Fibroblast of mammary gland (primary cell): ENCODE data around the gene RLN3.
A peak's percentile ranks its signal among the peaks of the same experiment; 100 is the strongest.

Source experiments
- DNase-seq: peaks from one replicate; pipeline ENCODE4 v3.0.0-alpha.2; 2010; ENCODE audit warnings: low read depth
- H3K4me3 ChIP-seq: 2 replicates; pipeline ENCODE4 v1.5.1; 2011; ENCODE audit warnings: low read depth, mild to moderate bottlenecking, low read length, moderate library complexity; ENCODE audit not compliant: control insufficient read depth
- TF ChIP-seq, protein P1 (sequence below): conservative IDR thresholded peaks from 2 replicates; pipeline ENCODE4 v1.5.1; 2011; ENCODE audit warnings: low read depth, low read length, inconsistent platforms; ENCODE audit not compliant: control insufficient read depth, insufficient read depth

RLN3 gene

DNA sequence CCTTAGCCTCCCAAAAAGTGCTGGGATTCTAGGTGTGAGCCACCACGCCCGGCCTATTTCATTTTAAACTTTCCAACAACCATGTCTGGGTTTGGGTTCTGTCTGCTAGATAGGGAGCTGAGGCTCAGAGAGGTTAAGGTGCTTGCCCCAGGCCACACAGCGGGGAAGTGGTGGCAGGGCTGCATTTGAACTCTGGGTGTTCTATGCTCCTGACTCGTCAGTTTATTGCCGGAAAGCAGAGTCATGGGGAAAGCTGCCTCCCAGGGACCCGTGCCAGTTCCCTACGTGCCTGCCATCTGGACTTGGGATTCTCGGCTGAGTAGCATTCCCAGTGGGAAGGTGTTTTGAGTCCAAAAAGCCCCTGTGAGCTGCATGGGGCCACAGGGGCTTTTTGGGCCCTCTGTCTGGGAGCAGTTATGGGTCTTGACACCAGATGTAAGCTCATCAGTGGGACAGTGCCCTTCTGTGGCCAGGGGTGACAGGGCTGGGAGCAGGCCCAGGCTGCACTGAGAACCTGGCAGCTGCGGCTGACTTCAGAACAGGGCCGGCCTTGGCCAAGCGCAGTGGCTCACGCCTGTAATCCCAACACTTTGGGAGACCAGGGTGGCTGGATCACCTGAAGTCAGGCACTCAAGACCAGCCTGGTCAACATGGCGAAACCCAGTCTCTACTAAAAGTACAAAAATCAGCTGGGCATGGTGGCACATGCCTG lies 32.8 kb upstream of the RLN3 start:
- DNase-seq, result peak; percentile 77
- H3K4me3 ChIP-seq, result no peak overlapping the region
- TF ChIP-seq, protein P1, sequence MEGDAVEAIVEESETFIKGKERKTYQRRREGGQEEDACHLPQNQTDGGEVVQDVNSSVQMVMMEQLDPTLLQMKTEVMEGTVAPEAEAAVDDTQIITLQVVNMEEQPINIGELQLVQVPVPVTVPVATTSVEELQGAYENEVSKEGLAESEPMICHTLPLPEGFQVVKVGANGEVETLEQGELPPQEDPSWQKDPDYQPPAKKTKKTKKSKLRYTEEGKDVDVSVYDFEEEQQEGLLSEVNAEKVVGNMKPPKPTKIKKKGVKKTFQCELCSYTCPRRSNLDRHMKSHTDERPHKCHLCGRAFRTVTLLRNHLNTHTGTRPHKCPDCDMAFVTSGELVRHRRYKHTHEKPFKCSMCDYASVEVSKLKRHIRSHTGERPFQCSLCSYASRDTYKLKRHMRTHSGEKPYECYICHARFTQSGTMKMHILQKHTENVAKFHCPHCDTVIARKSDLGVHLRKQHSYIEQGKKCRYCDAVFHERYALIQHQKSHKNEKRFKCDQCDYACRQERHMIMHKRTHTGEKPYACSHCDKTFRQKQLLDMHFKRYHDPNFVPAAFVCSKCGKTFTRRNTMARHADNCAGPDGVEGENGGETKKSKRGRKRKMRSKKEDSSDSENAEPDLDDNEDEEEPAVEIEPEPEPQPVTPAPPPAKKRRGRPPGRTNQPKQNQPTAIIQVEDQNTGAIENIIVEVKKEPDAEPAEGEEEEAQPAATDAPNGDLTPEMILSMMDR, result no peak

DNA sequence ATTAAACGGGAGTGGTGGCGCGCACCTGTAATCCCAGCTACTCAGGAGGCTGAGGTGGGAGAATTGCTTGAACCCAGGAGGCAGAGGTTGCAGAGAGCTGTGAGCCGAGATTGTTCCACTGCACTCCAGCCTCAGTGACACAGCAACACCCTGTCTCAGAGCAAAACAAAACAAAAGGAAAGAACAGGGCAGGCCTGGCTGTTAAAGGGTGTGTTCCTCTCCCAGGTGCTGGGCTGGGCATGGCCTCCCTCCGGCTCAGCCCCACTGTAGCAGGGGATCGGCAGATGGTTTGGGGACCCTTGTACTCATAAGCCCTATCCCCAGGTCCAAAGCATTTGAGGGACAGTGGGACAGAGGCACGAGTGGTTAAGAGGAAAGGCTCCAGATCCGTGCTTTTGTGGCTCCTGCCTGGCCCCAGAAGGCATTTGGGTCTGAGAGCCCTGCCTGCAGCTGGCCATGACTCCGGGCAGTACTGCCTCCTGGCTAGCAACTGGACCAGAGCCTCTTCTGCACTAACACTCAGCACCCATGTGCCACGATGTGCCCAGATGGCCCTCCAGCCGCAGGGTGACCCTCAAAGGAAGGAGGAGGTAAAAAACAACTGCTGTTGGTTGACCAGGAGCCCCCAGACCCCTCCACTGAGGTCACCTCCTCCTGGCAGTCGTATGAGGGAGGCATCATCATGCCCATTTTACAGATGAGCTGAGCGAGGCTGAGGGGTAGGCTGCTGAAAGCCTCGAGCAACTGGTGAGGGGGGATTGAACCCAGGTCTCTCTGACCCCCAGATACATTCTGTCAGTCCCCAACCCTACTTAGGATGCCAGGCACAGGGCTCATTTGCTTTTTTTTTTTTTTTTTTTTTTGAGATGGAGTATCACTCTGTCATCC lies 31.8 kb upstream of the RLN3 start:
- DNase-seq, result no peak
- no peak overlapping the region for H3K4me3 ChIP-seq
- TF ChIP-seq, protein P1, result no peak

DNA sequence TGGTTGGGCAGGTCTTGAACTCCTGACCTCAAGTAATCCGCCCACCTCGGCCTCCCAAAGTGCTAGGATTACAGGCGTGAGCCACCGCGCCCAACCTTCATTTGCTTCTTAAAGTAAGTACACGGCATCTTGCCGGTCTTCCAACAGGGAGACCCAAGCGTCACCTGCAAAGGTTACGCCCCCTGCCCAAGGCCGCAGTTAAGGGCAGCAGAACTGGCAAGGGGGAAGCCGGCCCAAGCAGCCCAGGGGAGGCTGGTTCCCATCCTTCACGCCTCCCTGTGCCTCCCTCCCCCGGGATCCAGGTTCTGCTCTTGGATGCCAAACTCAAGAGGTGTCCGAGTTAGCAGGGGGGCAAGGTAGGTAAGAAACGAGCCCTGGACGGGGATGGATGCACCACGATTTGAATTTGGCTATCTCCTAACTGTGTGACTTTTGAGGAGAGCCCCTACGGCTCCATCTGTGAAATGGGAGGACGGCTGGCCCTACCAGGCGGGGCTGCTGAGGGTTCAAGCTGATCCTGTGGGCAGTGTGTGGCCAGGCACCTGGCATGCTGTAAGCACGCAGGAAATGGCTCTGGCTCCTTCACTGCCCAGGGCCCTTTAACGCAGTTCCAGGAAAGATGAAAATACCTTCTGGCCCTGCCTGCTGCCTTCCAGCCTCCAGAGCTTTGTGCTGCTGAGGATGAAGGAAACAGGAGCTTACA lies 30.9 kb upstream of the RLN3 start:
- H3K4me3 ChIP-seq, result no peak overlapping the region
- no peak for DNase-seq
- TF ChIP-seq, protein P1, result no peak

DNA sequence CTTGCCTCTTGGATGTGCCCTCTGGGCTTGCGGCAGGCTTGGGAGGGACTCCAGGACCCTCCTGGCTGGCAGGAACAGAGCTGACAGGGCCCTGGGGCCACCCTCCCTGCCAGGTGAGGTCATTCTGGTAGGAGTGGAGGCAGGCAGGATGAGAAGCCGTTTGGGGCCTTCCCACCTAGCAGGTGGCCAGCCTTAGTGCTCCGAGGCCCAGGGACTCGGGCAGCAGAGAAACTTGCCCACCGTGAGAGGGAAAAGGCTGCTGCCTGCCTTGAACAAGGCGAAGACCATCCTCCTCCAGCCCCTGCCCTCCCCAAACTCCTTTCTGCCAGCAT lies 30.4 kb upstream of the RLN3 start:
- TF ChIP-seq, protein P1, result no peak
- no peak for DNase-seq
- no peak overlapping the region for H3K4me3 ChIP-seq

DNA sequence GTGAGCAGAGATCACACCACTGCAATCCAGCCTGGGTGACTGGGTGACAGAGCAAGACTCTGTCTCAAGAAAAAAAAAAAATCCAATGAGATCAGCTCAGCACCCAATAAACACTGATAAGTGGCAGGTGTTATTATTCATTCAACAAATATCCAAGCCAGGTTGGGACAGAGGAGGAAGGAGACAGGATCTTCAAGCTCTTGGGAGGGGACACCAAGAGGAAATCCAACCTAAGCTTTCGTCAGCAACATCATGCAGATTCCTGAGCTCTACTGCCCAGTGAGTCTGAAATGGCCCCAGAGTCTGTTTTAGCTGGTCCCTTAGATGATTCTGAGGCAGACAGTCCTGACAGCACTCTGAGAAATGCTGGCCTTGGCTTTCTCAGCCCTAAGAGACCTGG lies 29.5 kb upstream of the RLN3 start:
- TF ChIP-seq, protein P1, result no peak
- DNase-seq, result no peak
- no peak overlapping the region for H3K4me3 ChIP-seq

DNA sequence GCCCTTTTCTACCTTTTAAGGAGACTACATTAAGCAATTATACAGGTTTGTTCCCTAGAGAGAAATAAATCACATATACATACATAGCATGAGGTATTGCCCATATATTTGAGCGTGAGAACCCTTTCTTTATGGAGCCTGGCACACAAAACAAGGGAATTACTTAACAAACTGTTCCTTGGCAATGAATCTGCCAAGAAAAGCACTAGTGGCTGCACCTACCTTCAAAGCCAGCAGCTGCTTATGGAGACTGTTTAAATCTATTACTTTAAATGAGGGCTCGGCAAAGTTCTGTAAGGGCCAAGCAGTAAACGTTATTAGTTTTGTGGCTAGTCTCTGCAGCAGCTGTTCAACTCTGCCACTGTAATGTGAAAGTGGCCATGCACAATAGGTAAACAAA lies 28.9 kb upstream of the RLN3 start:
- TF ChIP-seq, protein P1, result no peak
- DNase-seq, result no peak
- H3K4me3 ChIP-seq, result no peak overlapping the region
